GM12878 (cell line): ENCODE data around the gene MRGPRF. TPM values are rescaled to one million over a fixed set of nuclear protein-coding genes. Genes with fewer than 3 reads are reported as not detected.

Experiments used
- ATAC-seq: fragments of 200-7000 bp; cut with Tn5 transposase; 3 replicates; pipeline ENCODE4 v1.9.1; 2020; ENCODE audit warnings: mild to moderate bottlenecking, moderate library complexity
- BruUV-seq: library from RNA; stranded (reverse); fragments of 400-500 nt; replicated peaks from 2 replicates; lab custom pipeline; 2021; lab: Mats Ljungman, UMichigan
- CTCF ChIA-PET: fragments of 300-600 bp; sonication (Branson Sonifier 250); formaldehyde crosslinking; extraction: SDS; loops from one replicate; lab custom pipeline; 2021; ENCODE audit warnings: inconsistent platforms; lab: Yijun Ruan, JAX
- POLR2A ChIA-PET: fragments of 350-600 bp; formaldehyde crosslinking; extraction: SDS; loops from one replicate; lab custom pipeline; 2021; ENCODE audit warnings: inconsistent platforms; lab: Charles Lee
- RAD21 ChIA-PET: fragments of 300-600 bp; sonication (Branson Sonifier 250); formaldehyde crosslinking; loops from one replicate; lab custom pipeline; 2023; ENCODE audit warnings: antibody characterized with exemption; ENCODE audit not compliant: unreplicated experiment; lab: Charles Lee
- SMC1A ChIA-PET: fragments of 300-600 bp; sonication (Branson Sonifier 250); formaldehyde crosslinking; loops from one replicate; lab custom pipeline; 2023; ENCODE audit not compliant: unreplicated experiment, uncharacterized antibody; lab: Charles Lee
- DNase-seq: peaks from one replicate; pipeline ENCODE4 v3.0.0-alpha.2; 2011; ENCODE audit warnings: low read depth, low spot score
- FAIRE-seq: peaks from 3 replicates; lab custom pipeline; 2011; peaks lifted over from hg19 to GRCh38; lab: Jason Lieb, UNC
- H2AFZ ChIP-seq: 2 replicates; pipeline ENCODE4 v1.6.0; 2011; ENCODE audit warnings: low read depth, low read length, control low read depth; ENCODE audit not compliant: control insufficient read depth
- H3K27ac ChIP-seq: 2 replicates; pipeline ENCODE4 v1.5.1; 2011; ENCODE audit warnings: control low read depth; ENCODE audit not compliant: control insufficient read depth, insufficient read depth
- H3K27me3 ChIP-seq, 2 experiments: replicated peaks in 1 of 2; 2 replicates each; pipeline versions ENCODE4 v1.6.0 to v1.6.1; 2011; ENCODE audit warnings: low read length in 1 of 2; ENCODE audit not compliant: control insufficient read depth in 2 of 2, insufficient read depth in 2 of 2
- H3K36me3 ChIP-seq, 2 experiments: 2 replicates each; pipeline ENCODE4 v1.5.1; 2011; ENCODE audit warnings: low read length in 1 of 2; ENCODE audit not compliant: control insufficient read depth in 2 of 2, insufficient read depth in 2 of 2
- H3K4me1 ChIP-seq: 2 replicates; pipeline ENCODE4 v1.6.1; 2011; ENCODE audit warnings: mild to moderate bottlenecking, low read length, moderate library complexity, mixed read lengths; ENCODE audit not compliant: control insufficient read depth, insufficient read depth
- H3K4me2 ChIP-seq: 2 replicates; pipeline ENCODE4 v1.6.0; 2011; ENCODE audit warnings: control low read depth; ENCODE audit not compliant: control insufficient read depth, insufficient read depth
- H3K4me3 ChIP-seq: fragments of 200-600 bp; sonication (generic); 2 replicates; pipeline ENCODE4 v1.5.1; 2016
- H3K79me2 ChIP-seq: 2 replicates; pipeline ENCODE4 v1.6.0; 2011; ENCODE audit warnings: low read length; ENCODE audit not compliant: control insufficient read depth, insufficient read depth
- H3K9ac ChIP-seq: 2 replicates; pipeline ENCODE4 v1.8.0; 2011; ENCODE audit warnings: low read length, control low read depth, mixed read lengths; ENCODE audit not compliant: control insufficient read depth, insufficient read depth
- H3K9me3 ChIP-seq: replicated peaks from 3 replicates; pipeline ENCODE4 v1.5.1; 2011; ENCODE audit warnings: mild to moderate bottlenecking, low read length; ENCODE audit not compliant: control insufficient read depth, insufficient read depth
- H4K20me1 ChIP-seq: 2 replicates; pipeline ENCODE4 v1.6.0; 2011; ENCODE audit not compliant: control insufficient read depth, insufficient read depth
- ELK1 ChIP-seq: IDR thresholded peaks from 2 replicates; pipeline ENCODE4 v1.6.1; 2012; ENCODE audit warnings: low read depth, low read length, improper control_type of control experiment
- FOXM1 ChIP-seq: IDR thresholded peaks from 2 replicates; pipeline ENCODE4 v1.6.1; 2012; ENCODE audit warnings: low read depth, mild to moderate bottlenecking, inconsistent platforms, low read length, moderate library complexity
- RB1 ChIP-seq: fragments of 450-650 bp; formaldehyde crosslinking; IDR thresholded peaks from 2 replicates; pipeline ENCODE4 v1.6.1; 2017; ENCODE audit warnings: mild to moderate bottlenecking, borderline replicate concordance
- ZBTB40 ChIP-seq: fragments of 450-650 bp; IDR thresholded peaks from 2 replicates; pipeline ENCODE4 v1.6.1; 2016; ENCODE audit warnings: mild to moderate bottlenecking, moderate library complexity, borderline replicate concordance
- ZNF687 ChIP-seq: fragments of 450-650 bp; IDR thresholded peaks from 2 replicates; pipeline ENCODE4 v1.6.1; 2017; ENCODE audit warnings: mild to moderate bottlenecking, moderate library complexity
- ZSCAN29 ChIP-seq: fragments of 450-650 bp; IDR thresholded peaks from 2 replicates; pipeline ENCODE4 v1.6.1; 2017; ENCODE audit warnings: mild to moderate bottlenecking, moderate library complexity
- WGBS: methylation state at CpG from one replicate; pipeline ENCODE4 v1.1.6; 2016; ENCODE audit warnings: low lambda C conversion rate; ENCODE audit not compliant: insufficient replicate concordance, insufficient coverage; ENCODE audit errors: missing lambda C conversion rate; 5-methylcytosine and 5-hydroxymethylcytosine counted together
- in situ Hi-C: fragments of 300-500 bp; cut with MboI; formaldehyde crosslinking; loops from 9 replicates; pipeline ENCODE4 v1.14.3; 2018; ENCODE audit warnings: mixed read lengths
- intact Hi-C: fragments of 100-400 bp; cut with micrococcal nuclease; formaldehyde crosslinking; loops from one replicate; pipeline ENCODE4 v1.14.2; 2022; ENCODE audit not compliant: unreplicated experiment
- polyA plus RNA-seq, 11 experiments: library from polyadenylated mRNA; depleted of rRNA in 4 of 11; unstranded in 6 of 11; stranded (reverse) in 5 of 11; fragments of >200 nt; fragmentation: Nextera tagmentation in 4 of 11; fragmentation: Illumina TruSeq in 1 of 11; extraction: Ambion mirVana in 4 of 11; extraction: Trizol in 1 of 11; gene quantifications; 1 replicate in 1 of 11; 2 replicates in 10 of 11; pipeline versions ENCODE4 v1.2.1 to v1.2.3, GENCODE V29; 2011 to 2016; ENCODE audit warnings: inconsistent platforms in 2 of 11, missing spikeins in 2 of 11, low read depth in 1 of 11
- total RNA-seq, 4 experiments: library from RNA; depleted of rRNA in 3 of 4; stranded (reverse); fragments of >200 nt in 3 of 4; fragmentation: Illumina TruSeq in 1 of 4; extraction: Trizol in 1 of 4; gene quantifications; 2 replicates each; pipeline versions ENCODE4 v1.2.1 to v1.2.3, GENCODE V29; 2013 to 2021
- TF ChIP-seq, protein P1 (sequence below): IDR thresholded peaks from 2 replicates; pipeline ENCODE4 v1.6.1; 2011; ENCODE audit warnings: low read depth, mild to moderate bottlenecking, low read length, moderate library complexity, borderline replicate concordance; ENCODE audit errors: extremely low read depth
- TF ChIP-seq, protein P2 (sequence below): fragments of 450-650 bp; IDR thresholded peaks from 2 replicates; pipeline ENCODE4 v1.6.1; 2016; ENCODE audit warnings: mild to moderate bottlenecking
- TF ChIP-seq, protein P3 (sequence below): fragments of 450-650 bp; formaldehyde crosslinking; IDR thresholded peaks from 2 replicates; pipeline ENCODE4 v1.5.0; 2022; ENCODE audit warnings: mild to moderate bottlenecking, missing genetic modification characterization

The MRGPRF gene
- total and polyA plus RNA-seq, 10 of the 15 experiments (the other 5 are each of a cell fraction or from before 2014, with no cell fraction given) = not detected

DNA sequence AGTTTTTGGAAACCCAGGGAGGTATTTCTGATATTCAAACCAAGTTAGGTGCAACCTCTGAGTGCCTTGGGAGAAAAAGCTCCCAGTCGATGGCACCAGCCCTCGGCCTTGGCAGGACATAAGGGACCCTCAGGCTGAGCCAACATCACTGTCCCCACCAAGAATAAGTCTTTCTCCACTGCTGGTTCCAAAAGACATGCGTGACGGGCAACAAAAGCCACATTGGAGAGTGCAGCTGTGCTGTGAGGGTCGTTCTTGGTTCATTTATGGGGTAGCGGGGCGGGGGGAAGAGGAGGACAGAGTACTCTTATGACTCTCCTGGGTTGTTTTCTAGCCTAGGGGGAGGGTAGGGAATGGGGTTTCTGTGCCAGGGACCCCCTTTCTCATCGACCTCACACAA, 24.5 kb upstream of the MRGPRF start:
- in situ Hi-C loops = no loop called here
- FAIRE-seq = no peak
- RAD21 ChIA-PET = no interaction called here
- CTCF ChIA-PET = interaction anchor here (0.7 kb wide), 1 partner anchor 305 kb away, joined by 3 read pairs; no protein-coding TSS in a partner anchor
- WGBS = 44% methylated on average over 8 of the region's 8 CpGs
- ATAC-seq = no peak
- intact Hi-C loops = no loop called here
- Histone ChIP-seq H3K79me2 (no peaks in the 10 kb centered on the region), H3K4me1 (no peaks in the 10 kb centered on the region), H3K4me2 (no peak overlapping the region), H3K27me3 (no peaks in the 10 kb centered on the region; a peak in 2 of 4 replicates), H3K4me3 (no peak overlapping the region), H4K20me1 (no peaks in the 10 kb centered on the region), H3K27ac (no peak overlapping the region), H3K36me3 (no peaks in the 10 kb centered on the region), H3K9ac (no peak overlapping the region), H2AFZ (no peak overlapping the region), H3K9me3 (no peaks in the 10 kb centered on the region)
- no peak for DNase-seq
- BruUV-seq = no TSS peak
- SMC1A ChIA-PET = no interaction called here
- POLR2A ChIA-PET = no interaction called here
- TF ChIP-seq, protein P1, sequence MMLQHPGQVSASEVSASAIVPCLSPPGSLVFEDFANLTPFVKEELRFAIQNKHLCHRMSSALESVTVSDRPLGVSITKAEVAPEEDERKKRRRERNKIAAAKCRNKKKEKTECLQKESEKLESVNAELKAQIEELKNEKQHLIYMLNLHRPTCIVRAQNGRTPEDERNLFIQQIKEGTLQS = no peak
- TF ChIP-seq, protein P2, sequence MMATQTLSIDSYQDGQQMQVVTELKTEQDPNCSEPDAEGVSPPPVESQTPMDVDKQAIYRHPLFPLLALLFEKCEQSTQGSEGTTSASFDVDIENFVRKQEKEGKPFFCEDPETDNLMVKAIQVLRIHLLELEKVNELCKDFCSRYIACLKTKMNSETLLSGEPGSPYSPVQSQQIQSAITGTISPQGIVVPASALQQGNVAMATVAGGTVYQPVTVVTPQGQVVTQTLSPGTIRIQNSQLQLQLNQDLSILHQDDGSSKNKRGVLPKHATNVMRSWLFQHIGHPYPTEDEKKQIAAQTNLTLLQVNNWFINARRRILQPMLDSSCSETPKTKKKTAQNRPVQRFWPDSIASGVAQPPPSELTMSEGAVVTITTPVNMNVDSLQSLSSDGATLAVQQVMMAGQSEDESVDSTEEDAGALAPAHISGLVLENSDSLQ = no peak
- TF ChIP-seq, protein P3, sequence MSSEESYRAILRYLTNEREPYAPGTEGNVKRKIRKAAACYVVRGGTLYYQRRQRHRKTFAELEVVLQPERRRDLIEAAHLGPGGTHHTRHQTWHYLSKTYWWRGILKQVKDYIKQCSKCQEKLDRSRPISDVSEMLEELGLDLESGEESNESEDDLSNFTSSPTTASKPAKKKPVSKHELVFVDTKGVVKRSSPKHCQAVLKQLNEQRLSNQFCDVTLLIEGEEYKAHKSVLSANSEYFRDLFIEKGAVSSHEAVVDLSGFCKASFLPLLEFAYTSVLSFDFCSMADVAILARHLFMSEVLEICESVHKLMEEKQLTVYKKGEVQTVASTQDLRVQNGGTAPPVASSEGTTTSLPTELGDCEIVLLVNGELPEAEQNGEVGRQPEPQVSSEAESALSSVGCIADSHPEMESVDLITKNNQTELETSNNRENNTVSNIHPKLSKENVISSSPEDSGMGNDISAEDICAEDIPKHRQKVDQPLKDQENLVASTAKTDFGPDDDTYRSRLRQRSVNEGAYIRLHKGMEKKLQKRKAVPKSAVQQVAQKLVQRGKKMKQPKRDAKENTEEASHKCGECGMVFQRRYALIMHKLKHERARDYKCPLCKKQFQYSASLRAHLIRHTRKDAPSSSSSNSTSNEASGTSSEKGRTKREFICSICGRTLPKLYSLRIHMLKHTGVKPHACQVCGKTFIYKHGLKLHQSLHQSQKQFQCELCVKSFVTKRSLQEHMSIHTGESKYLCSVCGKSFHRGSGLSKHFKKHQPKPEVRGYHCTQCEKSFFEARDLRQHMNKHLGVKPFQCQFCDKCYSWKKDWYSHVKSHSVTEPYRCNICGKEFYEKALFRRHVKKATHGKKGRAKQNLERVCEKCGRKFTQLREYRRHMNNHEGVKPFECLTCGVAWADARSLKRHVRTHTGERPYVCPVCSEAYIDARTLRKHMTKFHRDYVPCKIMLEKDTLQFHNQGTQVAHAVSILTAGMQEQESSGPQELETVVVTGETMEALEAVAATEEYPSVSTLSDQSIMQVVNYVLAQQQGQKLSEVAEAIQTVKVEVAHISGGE (CRISPR knock-in tag) = no peak
- TF ChIP-seq ZBTB40 (no peak), ELK1 (no peak), ZNF687 (no peak), FOXM1 (no peak), RB1 (no peak), ZSCAN29 (no peak)
